Liver (tissue), 9 donors: ENCODE measurements around the gene METTL23. TPM values are rescaled to one million over a fixed set of nuclear protein-coding genes. Genes with fewer than 3 reads are reported as not detected.
"Not testable (repeated sequence)": the region's sequence is repeated elsewhere in the genome, so short reads cannot be mapped to it uniquely, and the experiment has no call there.

Experiments
- DNase-seq: peaks from one replicate; pipeline ENCODE4 v3.0.0-alpha.2; 2017; ENCODE audit warnings: low spot score
- H3K27ac ChIP-seq, 2 donors: one replicate each; pipeline ENCODE4 v1.7.0; 2013; ENCODE audit warnings: inconsistent platforms in 2 of 2, low read length in 2 of 2, control low read depth in 1 of 2, low read depth in 1 of 2, mild to moderate bottlenecking in 1 of 2
- H3K27me3 ChIP-seq, 4 donors: one replicate each; pipeline versions ENCODE4 v1.6.1 to v1.7.0; 2013; ENCODE audit warnings: low read length in 3 of 4, inconsistent platforms in 1 of 4, mild to moderate bottlenecking in 1 of 4, moderate library complexity in 1 of 4; ENCODE audit not compliant: control insufficient read depth in 4 of 4, insufficient read depth in 4 of 4
- H3K36me3 ChIP-seq, 4 donors: one replicate each; pipeline versions ENCODE4 v1.6.1 to v1.7.0; 2013; ENCODE audit warnings: low read length in 3 of 4, mild to moderate bottlenecking in 3 of 4, low read depth in 1 of 4, moderate library complexity in 1 of 4; ENCODE audit not compliant: control insufficient read depth in 4 of 4, insufficient read depth in 3 of 4
- H3K4me1 ChIP-seq, 4 donors: one replicate each; pipeline versions ENCODE4 v1.6.1 to v1.7.0; 2013; ENCODE audit warnings: low read length in 3 of 4, mild to moderate bottlenecking in 3 of 4, moderate library complexity in 1 of 4; ENCODE audit not compliant: control insufficient read depth in 4 of 4, insufficient read depth in 4 of 4
- H3K4me3 ChIP-seq, 3 donors: one replicate each; pipeline versions ENCODE4 v1.6.1 to v1.7.0; 2013; ENCODE audit warnings: low read length in 3 of 3, control low read depth in 1 of 3, low read depth in 1 of 3, mild to moderate bottlenecking in 1 of 3
- H3K9ac ChIP-seq, 2 donors: one replicate each; pipeline ENCODE4 v1.7.0; 2013; ENCODE audit warnings: low read length in 2 of 2, mild to moderate bottlenecking in 2 of 2, moderate library complexity in 2 of 2, control low read depth in 1 of 2, low read depth in 1 of 2
- H3K9me3 ChIP-seq, 4 donors: one replicate each; pipeline versions ENCODE4 v1.6.1 to v1.7.0; 2013; ENCODE audit warnings: low read length in 3 of 4; ENCODE audit not compliant: control insufficient read depth in 4 of 4
- EGR1 ChIP-seq, 2 donors: IDR thresholded peaks; 2 replicates each; pipeline ENCODE4 v1.6.1; 2016 to 2018; ENCODE audit warnings: antibody characterized with exemption in 2 of 2, low read depth in 2 of 2
- FOXA1 ChIP-seq: IDR thresholded peaks from 2 replicates; pipeline ENCODE4 v1.6.1; 2016; ENCODE audit warnings: antibody characterized with exemption
- GABPA ChIP-seq, 2 donors: IDR thresholded peaks in 1 of 2; conservative IDR thresholded peaks in 1 of 2; 2 replicates each; pipeline ENCODE4 v1.6.1; 2016; ENCODE audit warnings: antibody characterized with exemption in 2 of 2, mild to moderate bottlenecking in 1 of 2, moderate library complexity in 1 of 2
- HNF4A ChIP-seq, 2 donors: conservative IDR thresholded peaks; 2 replicates each; pipeline ENCODE4 v1.6.1; 2016; ENCODE audit warnings: antibody characterized with exemption in 2 of 2, mild to moderate bottlenecking in 2 of 2
- HNF4G ChIP-seq: IDR thresholded peaks from 2 replicates; pipeline ENCODE4 v1.6.1; 2016; ENCODE audit warnings: antibody characterized with exemption
- JUND ChIP-seq, 2 donors: IDR thresholded peaks; 2 replicates each; pipeline ENCODE4 v1.6.1; 2016; ENCODE audit warnings: antibody characterized with exemption in 2 of 2
- NR2F2 ChIP-seq: IDR thresholded peaks from 2 replicates; pipeline ENCODE4 v1.6.1; 2016; ENCODE audit warnings: antibody characterized with exemption
- RXRA ChIP-seq, 2 donors: IDR thresholded peaks; 2 replicates each; pipeline ENCODE4 v1.6.1; 2017 to 2018; ENCODE audit warnings: antibody characterized with exemption in 2 of 2, mild to moderate bottlenecking in 1 of 2
- SP1 ChIP-seq: IDR thresholded peaks from 2 replicates; pipeline ENCODE4 v1.6.1; 2018; ENCODE audit warnings: antibody characterized with exemption, mild to moderate bottlenecking
- TAF1 ChIP-seq: conservative IDR thresholded peaks from 2 replicates; pipeline ENCODE4 v1.6.1; 2016; ENCODE audit warnings: antibody characterized with exemption, mild to moderate bottlenecking
- WGBS: extraction: QIAGEN DNeasy Blood & Tissue Kit; methylation state at CpG from one replicate; pipeline ENCODE4 v1.1.7; 2013; 5-methylcytosine and 5-hydroxymethylcytosine counted together
- polyA plus RNA-seq, 2 donors: library from polyadenylated mRNA; stranded (reverse) in 1 of 2; unstranded in 1 of 2; fragments of 200-250 nt in 1 of 2; fragments of >200 nt in 1 of 2; fragmentation: Nextera tagmentation in 1 of 2; extraction: Ambion mirVana in 1 of 2; gene quantifications; one replicate each; pipeline versions ENCODE4 v1.2.1 to v1.2.3, GENCODE V29; 2013 to 2015
- total RNA-seq, 2 donors: library from RNA; depleted of rRNA; stranded (reverse); fragments of >200 nt; gene quantifications; one replicate each; pipeline ENCODE4 v1.2.3, GENCODE V29; 2014
- TF ChIP-seq, protein P1 (sequence below): IDR thresholded peaks from 2 replicates; pipeline ENCODE4 v1.6.1; 2016; ENCODE audit warnings: antibody characterized with exemption
- TF ChIP-seq, protein P2 (sequence below): fragments of 150-350 bp; IDR thresholded peaks from 2 replicates; pipeline ENCODE4 v1.5.1; 2017; ENCODE audit warnings: improper control_type of control experiment, low read depth, low read length; ENCODE audit not compliant: missing input control
- TF ChIP-seq, protein P3 (sequence below): IDR thresholded peaks from 2 replicates; pipeline ENCODE4 v1.6.1; 2016; ENCODE audit warnings: antibody characterized with exemption, mild to moderate bottlenecking
- donor health status: healthy.
- donor health status: healthy.
- donor health status: healthy.
- donor health status: healthy.
- donor health status: healthy.

Gene METTL23
- total and polyA plus RNA-seq, 4 donors, result 15.6 to 37.2 (median 22.1) TPM

DNA sequence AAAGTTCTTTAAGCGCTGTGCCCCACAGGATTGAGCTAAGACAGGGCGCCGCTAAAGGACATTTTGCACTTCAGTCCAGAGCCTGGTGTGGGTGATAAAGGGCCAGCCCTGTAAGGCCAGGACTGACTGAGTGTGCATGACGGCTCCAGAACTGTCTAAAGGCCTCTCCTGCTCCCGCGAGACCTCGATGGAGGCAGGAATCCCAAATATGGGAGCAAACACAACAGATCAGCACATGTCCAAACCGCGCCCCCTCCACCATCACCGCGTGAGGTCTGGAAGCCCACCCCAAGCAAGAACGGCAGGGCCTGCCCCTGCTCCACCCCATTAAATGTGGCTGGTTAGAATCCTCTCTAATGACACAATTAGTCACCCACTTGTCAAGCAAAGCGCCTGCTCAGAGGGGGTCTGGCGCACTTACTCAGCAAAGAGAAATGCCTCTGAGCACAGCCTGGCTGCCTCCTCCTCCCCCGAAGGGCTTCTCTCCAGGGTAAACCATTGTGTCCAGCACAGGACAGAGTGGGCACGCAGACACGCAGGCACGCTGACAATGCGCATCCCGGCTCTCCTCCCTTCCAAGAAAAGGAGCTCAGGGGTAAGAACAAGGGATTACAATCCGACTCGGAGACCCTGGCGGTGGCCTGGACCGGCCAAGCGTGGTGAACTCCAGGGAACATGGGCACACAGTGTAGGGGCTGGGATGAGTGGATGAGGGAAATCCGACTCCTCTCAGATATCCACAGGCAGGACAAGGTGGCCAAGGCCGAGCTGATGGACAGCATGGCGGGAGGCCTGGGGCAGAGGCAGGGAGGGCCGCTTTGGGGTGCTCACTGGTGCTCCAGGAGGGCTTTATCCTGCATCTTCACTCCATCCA lies 17.3 kb upstream of the METTL23 start:
- Histone ChIP-seq H3K27me3 (no peaks in the 10 kb centered on the region), H3K36me3 (peaks cover 0 to 5% (median 2%) of the 10 kb centered on the region in 4 donors), H3K9me3 (no peaks in the 10 kb centered on the region), H3K27ac (peak overlapping the region; percentile 5 to 61), H3K9ac (no peak overlapping the region), H3K4me3 (peak overlapping the region in 1 of 3 donors; percentile 68), H3K4me1 (peaks cover 0 to 11% (median 8%) of the 10 kb centered on the region in 4 donors)
- DNase-seq, result no peak
- 84% methylated on average over 29 of the region's 29 CpGs for WGBS
- TF ChIP-seq, protein P1, sequence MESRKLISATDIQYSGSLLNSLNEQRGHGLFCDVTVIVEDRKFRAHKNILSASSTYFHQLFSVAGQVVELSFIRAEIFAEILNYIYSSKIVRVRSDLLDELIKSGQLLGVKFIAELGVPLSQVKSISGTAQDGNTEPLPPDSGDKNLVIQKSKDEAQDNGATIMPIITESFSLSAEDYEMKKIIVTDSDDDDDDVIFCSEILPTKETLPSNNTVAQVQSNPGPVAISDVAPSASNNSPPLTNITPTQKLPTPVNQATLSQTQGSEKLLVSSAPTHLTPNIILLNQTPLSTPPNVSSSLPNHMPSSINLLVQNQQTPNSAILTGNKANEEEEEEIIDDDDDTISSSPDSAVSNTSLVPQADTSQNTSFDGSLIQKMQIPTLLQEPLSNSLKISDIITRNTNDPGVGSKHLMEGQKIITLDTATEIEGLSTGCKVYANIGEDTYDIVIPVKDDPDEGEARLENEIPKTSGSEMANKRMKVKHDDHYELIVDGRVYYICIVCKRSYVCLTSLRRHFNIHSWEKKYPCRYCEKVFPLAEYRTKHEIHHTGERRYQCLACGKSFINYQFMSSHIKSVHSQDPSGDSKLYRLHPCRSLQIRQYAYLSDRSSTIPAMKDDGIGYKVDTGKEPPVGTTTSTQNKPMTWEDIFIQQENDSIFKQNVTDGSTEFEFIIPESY, result peak; percentile 90
- no peak for TF ChIP-seq HNF4A (conservative IDR thresholded peaks at IDR 0.05)

DNA sequence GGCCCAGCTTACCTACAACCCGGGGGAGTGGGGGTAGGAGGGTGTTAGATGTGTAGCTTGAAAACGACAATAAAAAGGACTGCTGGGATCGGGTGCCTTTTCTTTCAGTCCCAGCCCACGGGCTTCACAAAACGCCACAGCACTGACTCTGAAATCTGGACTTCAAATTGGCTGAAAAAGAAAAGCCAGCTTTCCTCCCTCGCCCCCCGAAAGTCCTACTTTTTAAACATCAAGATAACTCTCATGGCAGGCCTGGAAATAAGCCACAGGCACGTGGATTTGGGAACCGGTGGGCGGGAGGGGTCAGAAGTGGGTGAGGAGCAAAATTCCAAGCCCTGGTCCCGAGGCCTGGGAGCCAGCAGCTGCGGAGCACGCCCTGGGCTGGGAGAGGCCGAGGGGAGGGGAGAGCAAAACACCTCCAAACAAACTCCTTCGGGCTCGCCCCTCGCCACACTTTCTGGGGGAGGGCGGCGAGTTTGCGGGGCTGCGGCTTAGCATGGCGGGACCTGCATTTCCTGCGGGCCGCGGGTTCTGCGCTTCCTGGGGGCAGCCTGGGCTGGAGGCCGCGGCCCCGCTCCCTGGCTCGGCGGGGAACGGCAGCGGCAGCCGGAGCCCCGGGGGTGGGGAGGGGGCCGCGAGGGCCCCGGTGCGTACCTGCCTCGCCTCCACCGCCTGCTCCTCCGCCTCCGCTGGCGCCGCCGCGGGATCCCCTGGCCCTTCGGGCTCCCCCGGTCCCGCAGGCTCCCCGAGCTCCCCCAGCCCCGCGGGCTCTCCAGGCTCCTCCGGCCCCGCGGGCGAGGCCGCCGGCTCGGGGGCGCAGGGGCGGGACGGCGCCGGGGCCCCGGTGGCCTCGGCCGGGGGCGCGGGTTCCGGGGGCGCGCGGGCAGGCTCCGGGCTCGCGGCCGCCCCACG lies 16.4 kb upstream of the METTL23 start:
- H3K4me3 ChIP-seq, result peak overlapping the region in 2 of 3 donors; percentile 18 to 68
- H3K27me3 ChIP-seq, H3K36me3 ChIP-seq, DNase-seq, H3K9me3 ChIP-seq: not testable (repeated sequence)
- H3K9ac ChIP-seq, result peak overlapping the region in 1 of 2 donors; percentile 44
- WGBS, result 14% methylated on average over 45 of the region's 79 CpGs
- H3K27ac ChIP-seq, result peak overlapping the region; percentile 5 to 61
- peaks cover 0 to 11% (median 9%) of the 10 kb centered on the region in 4 donors for H3K4me1 ChIP-seq

DNA sequence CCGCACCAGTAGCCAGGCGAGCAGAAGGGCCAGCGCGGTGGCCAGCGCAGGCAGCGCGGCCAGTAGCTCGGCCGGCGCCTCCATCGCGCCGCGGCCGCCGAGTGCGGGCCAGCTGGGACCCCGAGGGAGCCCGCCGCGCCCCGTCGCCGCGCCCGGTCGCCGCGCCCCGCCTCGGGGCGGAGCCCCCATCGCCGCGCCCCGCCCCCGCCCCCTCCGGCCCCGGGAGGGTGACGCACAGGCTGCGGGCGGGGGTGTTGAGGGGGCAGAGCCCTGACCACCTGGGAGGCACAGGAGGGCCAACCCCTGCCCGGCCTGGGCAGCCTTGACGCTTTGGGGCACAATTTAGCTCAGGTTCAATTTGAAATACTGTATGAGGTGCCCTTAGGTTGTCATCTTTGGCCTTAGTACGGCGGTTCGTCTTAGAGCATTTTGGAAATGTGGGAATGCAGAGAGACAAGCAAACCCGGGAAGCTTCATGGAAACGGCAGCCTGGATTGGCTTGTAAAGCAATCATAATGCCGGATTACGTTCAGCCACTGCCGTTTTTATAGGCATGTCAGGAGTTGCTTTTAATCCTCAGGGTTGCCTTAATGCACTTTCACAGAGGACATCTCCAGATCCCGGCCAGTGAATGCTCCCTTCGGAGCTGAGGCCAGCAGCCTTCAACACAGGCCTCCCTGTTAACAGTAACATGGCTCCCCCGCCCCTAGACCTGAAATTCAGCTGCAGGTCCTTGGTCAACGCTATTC lies 15.6 kb upstream of the METTL23 start, which contains the start of gene MXRA7:
Gene MXRA7, minus strand, starts transcription at position 103 of the 749 bp plus-strand sequence. Its CDS starts 19 bp downstream, at position 84.
- peak; percentile 79 for DNase-seq
- Histone ChIP-seq H3K27ac (peak within 1 kb of the TSS; percentile 17 to 86), H3K36me3 (peaks cover 3 to 10% (median 8%) of the 10 kb centered on the region in 4 donors), H3K9me3 (no peaks in the 10 kb centered on the region), H3K4me3 (peak within 1 kb of the TSS in 2 of 3 donors; percentile 18 to 68), H3K9ac (peak within 1 kb of the TSS in 1 of 2 donors; percentile 44), H3K27me3 (no peaks in the 10 kb centered on the region), H3K4me1 (peaks cover 0 to 15% (median 10%) of the 10 kb centered on the region in 4 donors)
- TF ChIP-seq, protein P1, result no peak
- TF ChIP-seq NR2F2, result no peak
- TF ChIP-seq EGR1 (IDR thresholded peaks at IDR 0.05; ENCODE audit: low read depth in 2 of 2), result no peak
- TF ChIP-seq HNF4G, result no peak
- no peak for TF ChIP-seq RXRA (IDR thresholded peaks at IDR 0.05)
- TF ChIP-seq GABPA (IDR thresholded peaks at IDR 0.05 in 1 of 2, conservative IDR thresholded peaks at IDR 0.05 in 1 of 2), result no peak
- TF ChIP-seq, protein P2, sequence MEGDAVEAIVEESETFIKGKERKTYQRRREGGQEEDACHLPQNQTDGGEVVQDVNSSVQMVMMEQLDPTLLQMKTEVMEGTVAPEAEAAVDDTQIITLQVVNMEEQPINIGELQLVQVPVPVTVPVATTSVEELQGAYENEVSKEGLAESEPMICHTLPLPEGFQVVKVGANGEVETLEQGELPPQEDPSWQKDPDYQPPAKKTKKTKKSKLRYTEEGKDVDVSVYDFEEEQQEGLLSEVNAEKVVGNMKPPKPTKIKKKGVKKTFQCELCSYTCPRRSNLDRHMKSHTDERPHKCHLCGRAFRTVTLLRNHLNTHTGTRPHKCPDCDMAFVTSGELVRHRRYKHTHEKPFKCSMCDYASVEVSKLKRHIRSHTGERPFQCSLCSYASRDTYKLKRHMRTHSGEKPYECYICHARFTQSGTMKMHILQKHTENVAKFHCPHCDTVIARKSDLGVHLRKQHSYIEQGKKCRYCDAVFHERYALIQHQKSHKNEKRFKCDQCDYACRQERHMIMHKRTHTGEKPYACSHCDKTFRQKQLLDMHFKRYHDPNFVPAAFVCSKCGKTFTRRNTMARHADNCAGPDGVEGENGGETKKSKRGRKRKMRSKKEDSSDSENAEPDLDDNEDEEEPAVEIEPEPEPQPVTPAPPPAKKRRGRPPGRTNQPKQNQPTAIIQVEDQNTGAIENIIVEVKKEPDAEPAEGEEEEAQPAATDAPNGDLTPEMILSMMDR, result no peak
- no peak for TF ChIP-seq JUND (IDR thresholded peaks at IDR 0.05)
- TF ChIP-seq, protein P3, sequence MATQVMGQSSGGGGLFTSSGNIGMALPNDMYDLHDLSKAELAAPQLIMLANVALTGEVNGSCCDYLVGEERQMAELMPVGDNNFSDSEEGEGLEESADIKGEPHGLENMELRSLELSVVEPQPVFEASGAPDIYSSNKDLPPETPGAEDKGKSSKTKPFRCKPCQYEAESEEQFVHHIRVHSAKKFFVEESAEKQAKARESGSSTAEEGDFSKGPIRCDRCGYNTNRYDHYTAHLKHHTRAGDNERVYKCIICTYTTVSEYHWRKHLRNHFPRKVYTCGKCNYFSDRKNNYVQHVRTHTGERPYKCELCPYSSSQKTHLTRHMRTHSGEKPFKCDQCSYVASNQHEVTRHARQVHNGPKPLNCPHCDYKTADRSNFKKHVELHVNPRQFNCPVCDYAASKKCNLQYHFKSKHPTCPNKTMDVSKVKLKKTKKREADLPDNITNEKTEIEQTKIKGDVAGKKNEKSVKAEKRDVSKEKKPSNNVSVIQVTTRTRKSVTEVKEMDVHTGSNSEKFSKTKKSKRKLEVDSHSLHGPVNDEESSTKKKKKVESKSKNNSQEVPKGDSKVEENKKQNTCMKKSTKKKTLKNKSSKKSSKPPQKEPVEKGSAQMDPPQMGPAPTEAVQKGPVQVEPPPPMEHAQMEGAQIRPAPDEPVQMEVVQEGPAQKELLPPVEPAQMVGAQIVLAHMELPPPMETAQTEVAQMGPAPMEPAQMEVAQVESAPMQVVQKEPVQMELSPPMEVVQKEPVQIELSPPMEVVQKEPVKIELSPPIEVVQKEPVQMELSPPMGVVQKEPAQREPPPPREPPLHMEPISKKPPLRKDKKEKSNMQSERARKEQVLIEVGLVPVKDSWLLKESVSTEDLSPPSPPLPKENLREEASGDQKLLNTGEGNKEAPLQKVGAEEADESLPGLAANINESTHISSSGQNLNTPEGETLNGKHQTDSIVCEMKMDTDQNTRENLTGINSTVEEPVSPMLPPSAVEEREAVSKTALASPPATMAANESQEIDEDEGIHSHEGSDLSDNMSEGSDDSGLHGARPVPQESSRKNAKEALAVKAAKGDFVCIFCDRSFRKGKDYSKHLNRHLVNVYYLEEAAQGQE, result no peak
- no peak for TF ChIP-seq HNF4A (conservative IDR thresholded peaks at IDR 0.05)
- no peak for TF ChIP-seq SP1
- no peak for TF ChIP-seq FOXA1
- TF ChIP-seq TAF1, result no peak
- 6% methylated on average over 49 of the region's 56 CpGs for WGBS
